NCI-H2107 (cell line): ENCODE results near the gene PAPSS1.

Experiments used
- DNase-seq: peaks from one replicate; lab custom pipeline; 2025; lab: John Stamatoyannopoulos, UW

PAPSS1 gene

DNA sequence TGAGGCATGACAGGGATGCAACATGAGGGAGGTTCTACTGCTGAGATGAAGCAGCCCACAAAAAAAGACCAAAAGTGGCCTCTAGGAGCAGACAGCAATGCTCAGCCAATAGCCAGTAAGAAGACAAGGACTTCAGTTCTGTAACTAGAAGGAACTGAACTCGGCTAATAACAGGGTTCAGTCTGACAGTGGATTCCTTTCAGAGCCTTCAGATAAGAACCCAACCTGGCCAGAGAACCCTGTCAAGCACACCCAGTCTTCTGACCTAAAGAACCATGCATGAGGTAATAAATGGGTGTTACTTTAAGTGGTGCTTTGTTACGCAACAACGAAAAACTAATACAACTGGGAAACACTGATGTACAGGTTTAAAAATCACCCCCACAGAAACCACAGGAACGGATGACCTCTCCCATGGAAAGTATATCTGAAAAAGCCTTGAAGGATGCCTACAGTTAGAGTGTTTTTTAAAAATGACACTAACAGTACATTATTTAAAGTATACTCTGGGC, 94.6 kb downstream of the PAPSS1 start:
- DNase-seq: no peak

DNA sequence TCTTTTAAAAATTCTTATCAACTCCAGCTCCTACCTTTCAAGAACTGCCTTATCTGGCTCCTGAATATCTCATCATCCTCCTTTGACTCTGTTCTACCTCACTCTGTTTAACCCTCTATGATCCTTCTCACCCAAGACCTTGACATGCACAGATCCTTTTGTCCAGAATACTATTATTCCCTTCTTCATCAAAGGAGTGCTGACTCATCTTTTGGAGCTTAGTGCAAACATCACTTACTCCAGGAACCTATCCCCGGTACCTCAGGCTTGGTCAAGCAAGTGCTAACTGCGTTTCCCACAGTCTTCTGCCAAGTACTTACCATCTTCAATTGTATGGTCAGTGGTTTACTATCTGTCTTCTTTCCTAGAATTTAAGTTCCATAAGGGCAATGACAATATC, 96.0 kb downstream of the PAPSS1 start:
- DNase-seq: no peak

DNA sequence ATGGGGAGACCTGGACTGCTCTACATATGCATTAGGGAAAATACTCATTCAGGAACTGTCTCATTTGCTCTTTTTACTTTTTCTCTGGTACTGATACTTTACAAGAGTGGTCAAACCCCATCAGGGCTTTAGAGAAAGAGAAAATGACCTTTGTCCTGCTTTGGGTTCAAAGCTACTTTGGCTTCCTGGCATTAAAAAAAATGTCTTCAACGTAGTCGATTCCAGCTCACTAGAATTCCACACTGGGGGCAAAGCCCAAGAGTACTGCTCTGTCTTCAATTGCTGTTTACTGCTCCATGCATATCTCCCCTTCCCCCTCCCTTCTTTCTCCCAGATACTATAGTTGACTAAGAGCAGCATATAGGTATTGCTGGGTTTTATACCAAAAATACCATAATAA, 98.0 kb downstream of the PAPSS1 start:
- DNase-seq: no peak

DNA sequence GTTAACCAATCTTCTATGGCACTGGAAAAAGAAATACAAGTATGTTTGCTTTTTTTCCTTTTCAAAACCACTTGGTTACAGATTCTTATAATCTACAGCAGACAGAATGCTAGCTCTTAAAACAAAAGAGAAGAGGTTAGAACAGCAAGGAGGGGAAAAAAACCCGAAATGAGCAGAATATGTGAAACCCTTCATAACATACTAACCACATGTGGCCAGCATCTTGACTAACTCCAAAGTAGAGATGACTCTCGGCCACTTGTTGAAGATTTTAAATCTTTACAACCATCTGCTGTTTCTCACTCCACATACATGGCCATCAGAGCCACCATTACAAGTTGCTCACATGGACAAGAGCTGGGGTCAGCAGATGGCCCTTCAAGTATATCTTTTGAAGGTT, 100.3 kb downstream of the PAPSS1 start:
- DNase-seq: no peak

DNA sequence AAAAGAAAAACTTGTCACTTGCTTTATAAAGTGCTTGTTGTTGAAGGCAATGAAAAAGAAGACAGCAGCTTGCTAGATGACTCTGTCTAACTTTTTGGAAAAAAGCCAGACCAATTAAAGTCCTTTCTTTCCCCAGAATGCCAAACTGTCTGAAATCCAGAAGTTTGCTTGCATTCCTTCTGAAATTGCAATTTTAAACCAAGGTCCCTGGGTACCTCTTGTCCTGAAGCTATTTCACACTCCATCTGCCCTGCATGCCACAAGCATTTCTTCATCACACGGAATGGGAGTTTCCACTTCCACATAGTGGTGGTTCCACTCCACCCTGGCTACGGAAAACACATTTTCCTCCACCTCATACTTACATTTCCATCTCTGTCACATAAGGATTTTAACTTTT, 101.0 kb downstream of the PAPSS1 start:
- DNase-seq: no peak

DNA sequence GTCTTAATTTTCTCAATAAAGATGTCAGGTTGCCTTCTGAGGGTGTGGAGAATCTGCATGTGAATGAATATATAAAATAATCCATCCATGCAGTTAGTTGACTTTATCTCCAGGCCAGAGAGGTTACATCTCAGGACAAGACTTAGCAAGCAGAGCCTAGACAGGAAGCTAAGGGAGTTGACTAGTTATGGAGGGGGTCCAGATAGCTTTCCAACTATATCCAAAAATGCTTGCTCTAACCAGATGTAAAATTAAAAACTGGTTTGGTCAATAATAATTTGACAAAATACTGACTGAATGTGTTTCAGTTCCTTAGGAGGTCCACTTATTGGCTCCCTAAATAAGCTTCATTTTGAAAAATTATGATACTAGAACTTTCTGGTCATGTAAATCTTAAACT, 101.4 kb downstream of the PAPSS1 start:
- DNase-seq: no peak

DNA sequence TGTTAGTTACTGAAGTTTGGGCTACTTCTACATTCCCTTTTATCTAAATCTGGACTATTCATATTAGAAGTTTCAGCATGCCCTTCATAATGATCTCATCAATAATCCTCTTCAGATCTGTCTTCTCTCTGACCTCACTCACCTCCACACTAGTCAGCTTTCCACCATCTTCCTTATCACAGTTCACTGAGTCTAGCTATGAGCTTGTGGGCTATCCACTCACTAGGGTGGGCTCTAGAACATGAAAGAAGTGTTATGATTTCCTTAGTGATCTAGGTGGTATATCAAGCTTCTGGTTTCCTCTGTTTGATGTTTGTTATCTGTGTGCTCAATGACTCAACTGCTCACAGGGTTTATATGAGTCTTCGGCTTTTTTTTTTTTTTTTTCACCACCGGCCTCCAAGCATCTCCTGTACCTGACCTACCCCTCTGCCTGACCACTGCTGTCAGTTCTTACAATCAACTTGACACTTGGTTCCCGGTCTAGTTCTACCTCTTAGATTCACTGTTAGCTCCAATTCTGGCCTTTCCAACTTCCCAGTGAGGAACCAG, 103.1 kb downstream of the PAPSS1 start:
- DNase-seq: no peak

DNA sequence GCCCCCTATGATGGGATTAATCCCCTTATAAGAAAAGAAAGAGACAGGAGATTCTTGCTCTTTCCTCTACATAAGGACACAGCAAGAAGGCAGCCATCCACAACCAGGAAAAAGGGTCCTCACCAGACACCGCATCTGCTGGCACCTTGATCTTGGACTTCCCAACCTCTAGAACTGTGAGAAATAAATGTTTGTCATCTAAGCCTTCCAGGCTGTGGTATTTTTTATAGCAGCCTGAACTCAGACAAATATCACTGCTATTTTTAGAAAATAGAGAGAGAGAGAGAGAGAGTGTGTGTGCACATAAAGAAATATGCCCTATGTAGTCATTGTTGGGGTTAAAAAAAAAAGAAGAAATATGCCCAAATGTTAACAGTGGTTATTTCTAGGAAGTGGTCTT, 104.2 kb downstream of the PAPSS1 start:
- DNase-seq: no peak

DNA sequence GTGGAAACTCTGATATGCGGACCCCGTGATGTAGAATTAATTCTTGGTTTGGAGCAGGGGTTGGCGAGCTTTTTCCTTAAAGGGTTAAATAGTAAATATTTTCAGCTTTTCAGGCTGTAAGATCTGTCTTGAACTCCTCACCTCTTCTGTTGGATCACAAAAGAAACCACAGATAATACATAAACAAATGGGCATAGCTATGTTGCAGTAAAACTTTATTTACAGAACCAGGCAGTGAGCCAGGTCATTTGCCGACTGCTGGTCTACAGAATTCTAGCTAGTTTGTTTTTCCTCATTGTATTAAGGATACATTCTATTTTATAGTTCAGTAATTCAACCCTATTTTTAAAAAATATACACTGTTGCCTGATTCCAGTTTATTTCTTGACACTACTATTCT, 116.6 kb downstream of the PAPSS1 start:
- no peak for DNase-seq

DNA sequence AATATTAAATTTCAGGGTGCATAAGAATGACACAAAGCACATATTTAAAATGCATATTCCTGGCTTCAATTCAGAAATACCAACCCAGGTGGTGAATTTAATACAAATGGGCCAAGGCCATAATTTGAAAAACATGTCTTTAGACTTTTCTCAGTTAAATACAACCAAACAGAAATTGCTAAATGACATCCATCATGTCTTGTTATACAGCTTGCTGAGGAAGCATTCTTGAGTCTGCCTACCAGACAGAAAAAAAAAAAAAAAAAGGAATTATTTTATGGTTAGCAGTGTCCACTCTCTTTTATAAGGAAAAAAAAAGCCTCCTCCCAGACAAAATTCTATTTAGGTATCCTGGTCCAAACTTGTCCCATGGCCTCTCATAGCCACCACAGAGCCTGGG, 119.1 kb downstream of the PAPSS1 start:
- DNase-seq: no peak

DNA sequence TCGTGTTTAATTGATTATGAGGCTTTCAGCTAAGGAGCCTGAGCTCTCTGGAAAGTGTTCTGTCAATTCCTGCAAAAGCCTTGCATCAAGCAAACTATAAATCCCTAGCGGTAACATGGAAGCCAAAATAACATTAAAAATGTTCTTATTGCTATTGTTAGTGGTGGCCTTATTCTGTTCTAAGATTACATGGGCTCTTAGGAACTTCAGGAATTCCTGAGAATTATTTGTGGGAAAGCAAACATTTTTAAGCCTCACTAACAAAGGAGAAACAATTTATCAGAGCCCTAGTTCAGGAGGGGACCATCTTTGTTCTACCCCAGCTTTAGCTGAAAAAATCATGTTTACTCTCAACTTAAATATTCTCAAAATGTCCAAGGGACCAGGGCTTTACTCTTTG, 119.6 kb downstream of the PAPSS1 start:
- no peak for DNase-seq

DNA sequence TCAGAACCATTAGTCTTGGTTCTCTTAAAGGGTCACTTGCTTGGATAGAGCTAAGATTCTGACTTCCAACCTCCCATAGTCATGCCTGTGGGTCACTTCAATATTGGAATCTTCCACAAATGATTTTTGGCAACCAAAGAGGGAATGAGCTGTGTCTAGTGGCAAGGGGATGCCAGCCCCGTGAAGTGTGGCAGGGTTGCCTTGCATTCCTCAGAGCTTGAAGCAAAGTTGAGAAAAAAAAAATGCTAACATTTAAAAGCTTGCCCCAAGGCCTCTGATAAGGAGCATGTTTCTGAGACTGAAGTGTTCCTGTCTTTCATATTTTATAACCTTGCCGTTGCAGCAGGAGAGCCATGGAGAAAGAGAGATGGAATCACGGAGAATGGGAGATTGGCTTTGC, 120.2 kb downstream of the PAPSS1 start:
- DNase-seq: no peak

DNA sequence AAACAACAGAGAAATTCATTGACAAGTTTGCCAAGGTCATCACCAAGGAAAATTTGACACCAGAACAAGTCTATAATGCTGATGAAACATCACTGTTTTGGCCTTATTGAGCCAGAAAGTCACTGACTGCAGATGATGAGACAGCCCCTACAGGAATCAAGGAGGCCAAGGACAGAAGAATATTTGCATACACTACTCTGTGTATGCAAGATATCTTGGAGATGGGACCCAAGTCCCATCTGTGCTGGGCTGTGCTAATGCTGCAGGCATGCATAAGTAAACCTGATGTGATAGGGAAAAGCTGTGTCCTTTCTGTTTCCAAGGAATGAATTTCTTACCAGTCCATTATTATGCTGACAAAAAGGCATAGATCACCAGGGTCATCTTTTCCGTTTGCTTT, 126.8 kb downstream of the PAPSS1 start:
- no peak for DNase-seq

DNA sequence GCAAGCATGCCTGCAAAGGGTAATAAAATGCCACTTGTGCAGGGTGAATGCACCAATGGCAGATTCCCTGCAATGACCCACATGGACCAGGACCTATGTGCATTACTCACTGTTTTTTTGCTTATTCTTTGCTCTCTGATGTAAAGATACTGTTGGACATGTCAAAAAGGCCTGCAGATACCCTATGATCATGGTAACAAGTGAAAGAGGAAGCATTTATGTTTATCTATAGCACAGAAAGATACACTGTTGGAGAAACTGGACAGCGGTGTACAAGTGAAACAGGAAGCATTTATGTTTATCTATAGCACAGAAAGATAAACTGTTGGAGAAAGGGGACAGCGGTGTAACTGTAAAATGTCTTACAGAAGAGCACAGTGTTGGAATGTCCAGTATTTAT, 127.5 kb downstream of the PAPSS1 start:
- DNase-seq: no peak

DNA sequence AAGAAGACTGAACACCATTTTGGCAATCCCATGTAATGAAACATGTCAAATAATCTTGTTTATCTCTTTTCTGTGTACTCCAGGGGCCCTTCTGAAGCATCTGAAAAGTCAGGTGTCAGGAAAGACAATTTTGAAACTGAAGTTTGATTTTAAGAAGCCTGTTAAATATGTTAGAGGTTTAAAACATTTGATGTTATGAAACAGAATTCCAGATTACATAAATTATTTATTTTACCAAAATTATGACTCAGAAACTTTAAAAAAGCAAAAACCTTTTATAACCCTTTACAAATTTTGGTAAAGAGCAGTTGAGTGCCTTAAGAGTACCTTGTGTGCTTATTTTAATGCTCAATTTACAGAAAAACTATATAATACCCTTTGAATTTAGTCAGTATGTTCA, 130.8 kb downstream of the PAPSS1 start:
- DNase-seq: no peak

DNA sequence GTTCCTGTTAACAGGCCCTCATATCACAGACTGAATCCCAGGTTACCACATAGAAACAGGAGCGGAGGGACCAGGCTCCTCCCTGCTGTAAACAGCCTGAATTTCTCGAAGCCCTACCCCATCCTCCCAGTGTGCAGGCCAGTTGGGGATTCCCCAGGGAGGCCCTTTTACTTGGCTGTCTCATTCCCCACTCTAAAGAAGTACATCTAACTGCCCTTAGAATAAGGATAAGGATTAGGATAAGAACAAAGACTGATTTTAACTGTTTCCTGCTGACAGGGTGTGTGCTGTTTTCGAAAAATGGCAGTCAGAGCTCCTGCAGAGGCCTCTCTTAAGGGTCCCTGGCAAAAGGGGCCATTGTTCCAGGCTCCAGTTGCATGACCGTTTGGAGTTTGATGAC, 133.7 kb downstream of the PAPSS1 start:
- DNase-seq: no peak

DNA sequence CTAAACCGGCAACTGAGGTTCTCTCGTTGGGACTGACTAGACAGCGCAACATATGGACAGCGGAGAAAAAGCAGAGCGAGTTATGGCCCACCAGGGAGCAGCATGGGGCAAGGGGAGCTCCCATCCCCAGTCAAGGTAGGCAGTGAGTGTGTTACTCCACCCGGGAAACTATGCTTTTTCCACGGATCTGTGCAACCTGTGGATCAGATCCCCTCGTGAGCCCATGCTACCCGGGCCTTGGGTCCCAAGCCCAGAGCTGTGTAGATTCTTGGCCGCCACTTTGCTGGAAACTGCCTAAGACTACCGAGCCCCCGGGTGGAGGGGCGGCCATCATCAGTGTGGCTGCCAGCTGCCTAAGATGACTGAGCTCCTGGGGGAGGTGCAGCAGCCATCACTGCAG, 140.9 kb downstream of the PAPSS1 start:
- DNase-seq: no peak

DNA sequence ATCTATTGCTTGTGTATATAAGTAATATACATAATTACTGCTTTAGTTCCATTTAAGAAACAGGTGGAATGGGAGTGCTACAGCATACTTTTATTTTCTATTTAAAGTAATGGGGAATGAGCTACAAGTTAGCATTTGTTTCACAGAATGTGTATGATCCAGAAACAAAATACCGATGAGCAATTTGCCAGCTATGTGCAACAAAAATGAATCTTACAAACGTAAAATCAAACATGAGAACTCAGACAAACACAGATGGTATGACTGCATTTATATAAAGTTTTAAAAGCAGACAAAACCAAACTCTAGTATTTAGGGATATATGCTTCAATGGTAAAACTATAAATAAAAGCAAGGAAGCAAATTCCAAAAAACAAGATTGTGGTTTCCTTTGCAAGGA, 141.7 kb downstream of the PAPSS1 start:
- DNase-seq: no peak

DNA sequence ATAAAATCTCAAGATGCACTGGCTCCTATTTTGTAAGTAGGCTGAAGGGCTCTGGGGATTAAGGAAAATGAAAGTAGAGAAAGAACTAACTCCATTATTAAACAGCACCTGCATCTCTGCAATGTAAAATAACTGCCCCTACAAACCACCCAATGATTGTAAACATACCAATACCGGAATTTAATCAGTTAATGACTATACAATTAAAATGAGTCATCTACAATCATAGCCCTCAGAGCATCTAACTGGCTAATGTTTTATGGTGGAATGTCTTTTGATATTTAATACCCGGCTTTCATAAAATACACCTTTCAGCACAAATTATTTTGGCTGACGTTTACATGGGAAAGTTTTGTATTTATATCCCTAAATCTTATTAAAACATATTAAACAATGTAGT, 142.3 kb downstream of the PAPSS1 start:
- no peak for DNase-seq

DNA sequence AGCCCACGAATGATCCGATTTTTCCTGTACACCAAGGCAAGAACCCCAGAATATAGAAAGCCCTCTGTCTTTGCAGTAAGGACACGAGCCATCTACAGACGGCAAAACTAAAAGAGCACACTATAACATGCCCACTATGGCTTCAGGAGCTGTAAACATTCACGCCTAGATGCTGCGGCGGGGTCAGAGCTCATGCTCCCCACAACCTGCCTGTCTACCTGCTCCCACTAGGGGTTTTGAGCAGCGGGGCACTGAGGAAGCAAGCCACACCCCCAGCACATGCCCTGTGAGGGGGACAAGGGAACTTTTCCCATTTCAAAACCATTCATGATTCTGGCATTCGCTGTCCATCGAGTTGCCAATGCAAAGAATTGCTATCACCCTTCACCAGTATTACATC, 144.8 kb downstream of the PAPSS1 start:
- no peak for DNase-seq

DNA sequence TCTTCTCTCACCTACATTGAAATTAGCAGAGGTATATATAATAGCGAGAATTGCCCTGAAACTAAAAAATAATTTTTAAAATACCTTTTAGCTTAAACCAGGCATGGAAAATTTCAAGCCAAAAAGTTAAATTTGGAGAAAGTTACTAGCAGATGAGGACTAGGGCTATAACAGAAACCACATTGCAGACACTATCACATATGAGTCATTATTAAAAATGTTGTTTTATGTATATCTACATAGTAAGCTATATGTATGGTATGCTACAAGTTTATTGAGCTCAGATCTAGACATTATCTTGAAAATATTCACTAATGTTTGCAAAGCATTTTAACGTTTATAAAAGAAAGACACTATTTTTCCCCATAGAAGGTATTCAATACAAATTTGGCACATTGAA, 147.8 kb downstream of the PAPSS1 start:
- DNase-seq: no peak

DNA sequence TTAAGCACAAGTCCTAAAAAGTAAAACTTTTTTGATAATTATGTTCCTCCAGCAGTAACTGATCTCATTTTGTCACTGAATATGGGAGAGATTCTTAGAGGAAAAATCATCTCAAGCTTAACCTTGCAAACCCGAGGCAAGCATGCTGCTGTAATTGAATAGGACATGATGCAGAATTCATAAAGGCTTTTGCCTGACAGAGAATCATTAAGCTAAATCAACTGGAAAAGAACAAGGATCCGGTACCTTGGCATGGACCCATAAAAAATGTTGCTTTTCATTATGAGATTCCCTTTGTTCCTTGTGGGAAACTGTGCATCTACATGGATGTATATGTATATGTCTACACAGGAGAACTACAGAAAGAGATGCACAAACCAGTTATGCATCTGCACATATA, 149.1 kb downstream of the PAPSS1 start:
- DNase-seq: no peak

DNA sequence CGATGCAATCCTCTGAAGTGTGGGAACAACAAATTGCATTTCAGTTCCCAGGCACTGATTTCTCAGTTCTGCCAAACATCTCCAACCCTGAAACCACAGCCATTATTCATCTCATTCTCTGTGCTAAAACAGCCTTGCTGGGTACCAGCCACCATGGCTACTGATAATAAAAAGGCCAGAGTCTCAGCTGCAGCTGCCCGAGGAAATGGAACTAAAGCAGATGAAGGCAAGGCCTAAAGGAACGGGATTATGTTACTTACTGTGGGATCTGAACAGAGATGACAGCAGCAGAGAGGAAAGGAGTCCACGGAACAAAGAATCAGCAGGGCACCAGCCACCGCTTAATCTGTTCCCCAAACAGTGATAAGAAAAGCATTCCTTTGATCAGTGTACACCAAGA, 155.7 kb downstream of the PAPSS1 start:
- DNase-seq: no peak
